Progenitor cell of endocrine pancreas (in vitro differentiated cells): Measurements from ENCODE around the gene RCSD1. TPM values are rescaled to one million over a fixed set of nuclear protein-coding genes. Genes with fewer than 3 reads are reported as not detected.

Source experiments
- DNase-seq: peaks from one replicate; pipeline ENCODE4 v3.0.0; 2021; ENCODE audit warnings: low spot score; ENCODE audit not compliant: unreplicated experiment
- H3K27ac Mint-ChIP-seq: 2 replicates; pipeline ENCODE4 v1.8.0; 2021; ENCODE audit warnings: mild to moderate bottlenecking, moderate library complexity, mixed read lengths
- H3K27me3 Mint-ChIP-seq: 2 replicates; pipeline ENCODE4 v1.8.0; 2021; ENCODE audit warnings: mixed read lengths
- H3K36me3 Mint-ChIP-seq: 2 replicates; pipeline ENCODE4 v1.8.0; 2022; ENCODE audit warnings: mixed read lengths; ENCODE audit not compliant: insufficient read depth
- H3K4me1 Mint-ChIP-seq: 2 replicates; pipeline ENCODE4 v1.8.0; 2021; ENCODE audit warnings: low read depth, mixed read lengths
- H3K4me3 Mint-ChIP-seq: 2 replicates; pipeline ENCODE4 v1.8.0; 2021; ENCODE audit warnings: low read depth, mild to moderate bottlenecking, moderate library complexity, mixed read lengths
- H3K9me3 Mint-ChIP-seq: 2 replicates; pipeline ENCODE4 v1.8.0; 2021; ENCODE audit warnings: low read depth, mixed read lengths
- CTCF ChIP-seq: fragments of 200-600 bp; sonication (generic); IDR thresholded peaks from one replicate; pipeline ENCODE4 v1.5.0; 2021; ENCODE audit warnings: antibody characterized with exemption, mild to moderate bottlenecking; ENCODE audit not compliant: unreplicated experiment
- total RNA-seq: library from RNA; stranded (reverse); gene quantifications from 2 replicates; pipeline ENCODE4 v1.2.1, GENCODE V29; 2021

RCSD1 gene
- total RNA-seq, 1 donor from 2014 or later = 0.22 TPM

GRCh38 chr1:167648978-167649744 lies 19.1 kb downstream of the RCSD1 start:
- no peaks in the 10 kb centered on the region for H3K36me3 Mint-ChIP-seq
- H3K4me3 Mint-ChIP-seq = no peak overlapping the region
- H3K27ac Mint-ChIP-seq = no peak overlapping the region
- H3K27me3 Mint-ChIP-seq = peaks cover 14% of the 10 kb centered on the region
- H3K9me3 Mint-ChIP-seq = no peaks in the 10 kb centered on the region
- TF ChIP-seq CTCF = no peak
- DNase-seq = no peak
- peaks cover 2% of the 10 kb centered on the region for H3K4me1 Mint-ChIP-seq

- no peak overlapping the region for H3K4me3 Mint-ChIP-seq
- peaks cover 12% of the 10 kb centered on the region for H3K27me3 Mint-ChIP-seq
- no peak for TF ChIP-seq CTCF
- DNase-seq = no peak
- no peak overlapping the region for H3K27ac Mint-ChIP-seq
- peaks cover 2% of the 10 kb centered on the region for H3K4me1 Mint-ChIP-seq
- H3K9me3 Mint-ChIP-seq = no peaks in the 10 kb centered on the region
- H3K36me3 Mint-ChIP-seq = no peaks in the 10 kb centered on the region
These were observed 20.5 kb downstream of the RCSD1 start for GRCh38 chr1:167650269-167651160.

- Mint-ChIP-seq H3K27ac (no peak overlapping the region), H3K4me3 (no peak overlapping the region), H3K9me3 (no peaks in the 10 kb centered on the region), H3K4me1 (peaks cover 2% of the 10 kb centered on the region), H3K36me3 (no peaks in the 10 kb centered on the region), H3K27me3 (peaks cover 6% of the 10 kb centered on the region)
- no peak for TF ChIP-seq CTCF
- no peak for DNase-seq
These were observed 21.2 kb downstream of the RCSD1 start for GRCh38 chr1:167651161-167651693.

- H3K36me3 Mint-ChIP-seq = no peaks in the 10 kb centered on the region
- H3K27ac Mint-ChIP-seq = no peak overlapping the region
- no peak overlapping the region for H3K4me3 Mint-ChIP-seq
- H3K9me3 Mint-ChIP-seq = no peaks in the 10 kb centered on the region
- peaks cover 2% of the 10 kb centered on the region for H3K4me1 Mint-ChIP-seq
- no peak for DNase-seq
- no peak for TF ChIP-seq CTCF
- H3K27me3 Mint-ChIP-seq = peaks cover 6% of the 10 kb centered on the region
These were observed 25.0 kb downstream of the RCSD1 start for GRCh38 chr1:167654975-167655575.

- TF ChIP-seq CTCF = no peak
- no peak for DNase-seq
- H3K4me3 Mint-ChIP-seq = no peak overlapping the region
- H3K27ac Mint-ChIP-seq = no peak overlapping the region
- H3K27me3 Mint-ChIP-seq = peaks cover 8% of the 10 kb centered on the region
- H3K9me3 Mint-ChIP-seq = no peaks in the 10 kb centered on the region
- H3K36me3 Mint-ChIP-seq = no peaks in the 10 kb centered on the region
- peaks cover 2% of the 10 kb centered on the region for H3K4me1 Mint-ChIP-seq
These were observed 26.6 kb downstream of the RCSD1 start for GRCh38 chr1:167656657-167657056.
